HS-27A (cell line): Measurements from ENCODE around the gene BUB1B.

Source experiments
- DNase-seq: peaks from one replicate; pipeline ENCODE4 v3.0.0-alpha.2; 2012; ENCODE audit warnings: low read depth, missing footprints

Gene BUB1B

DNA sequence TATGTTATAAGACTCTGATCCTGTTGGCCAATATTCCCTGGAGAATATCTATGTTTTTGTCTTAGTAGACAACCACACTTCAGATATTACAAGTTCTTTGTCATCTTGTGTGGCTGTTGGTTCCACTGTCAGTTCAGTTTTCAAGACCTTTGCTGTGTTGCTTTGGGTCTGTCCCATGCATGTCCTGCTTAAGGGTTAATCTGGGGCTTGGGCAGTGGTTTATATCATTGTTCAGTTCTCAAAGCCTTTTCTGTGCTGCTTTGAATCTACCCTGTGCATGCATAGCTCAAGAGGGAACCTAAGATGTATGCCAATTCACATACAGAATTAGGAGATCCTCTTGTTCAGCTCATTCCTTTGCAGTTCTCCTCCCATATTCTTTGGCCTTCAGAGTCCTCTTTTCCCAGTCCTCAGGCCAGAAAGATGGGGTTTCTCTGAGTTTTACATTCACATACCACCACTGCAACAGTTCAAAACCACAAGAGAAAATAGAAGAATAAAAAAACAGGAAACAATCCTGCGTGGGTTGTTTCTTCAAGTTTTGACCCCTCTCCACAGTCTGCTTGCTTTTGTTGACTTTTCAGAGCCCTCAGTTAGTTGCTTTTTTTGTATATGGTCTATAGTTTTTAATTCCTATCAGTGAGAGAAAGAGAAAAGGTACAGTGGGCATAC lies 21.6 kb downstream of the BUB1B start:
- no peak for DNase-seq

DNA sequence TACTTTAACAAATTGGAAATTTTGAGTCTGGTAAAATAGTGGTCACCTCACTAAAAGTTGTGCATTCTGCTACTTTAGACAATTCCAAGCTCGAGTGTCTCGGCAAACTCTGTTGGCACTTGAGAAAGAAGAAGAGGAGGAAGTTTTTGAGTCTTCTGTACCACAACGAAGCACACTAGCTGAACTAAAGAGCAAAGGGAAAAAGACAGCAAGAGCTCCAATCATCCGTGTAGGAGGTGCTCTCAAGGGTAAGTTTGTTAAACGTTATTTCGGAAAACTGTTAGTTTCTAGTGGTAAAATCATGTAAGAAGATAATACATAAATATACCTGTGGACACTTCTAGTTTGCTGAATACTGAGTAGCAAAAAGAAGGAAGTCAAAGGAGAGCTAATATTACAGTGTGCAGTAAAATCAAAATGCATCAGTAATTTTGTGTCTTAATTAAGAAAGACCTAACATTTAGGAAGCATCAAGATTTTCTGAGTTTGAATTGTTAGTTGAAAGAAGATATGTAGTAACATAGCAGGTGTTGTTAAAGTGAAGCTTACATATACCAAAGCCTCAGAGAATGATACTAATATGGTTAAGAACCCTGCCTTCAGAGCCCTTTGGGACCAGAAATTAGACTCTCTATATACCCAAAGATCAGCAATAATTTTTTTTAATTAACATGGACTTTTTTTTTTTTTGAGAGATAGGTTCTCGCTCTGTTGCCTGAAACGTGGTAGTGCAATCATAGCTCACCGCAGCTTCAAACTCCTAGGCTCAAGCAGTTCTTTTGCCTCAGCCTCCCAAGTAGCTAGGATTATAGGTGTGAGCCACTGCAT lies 23.0 kb downstream of the BUB1B start:
- no peak for DNase-seq

DNA sequence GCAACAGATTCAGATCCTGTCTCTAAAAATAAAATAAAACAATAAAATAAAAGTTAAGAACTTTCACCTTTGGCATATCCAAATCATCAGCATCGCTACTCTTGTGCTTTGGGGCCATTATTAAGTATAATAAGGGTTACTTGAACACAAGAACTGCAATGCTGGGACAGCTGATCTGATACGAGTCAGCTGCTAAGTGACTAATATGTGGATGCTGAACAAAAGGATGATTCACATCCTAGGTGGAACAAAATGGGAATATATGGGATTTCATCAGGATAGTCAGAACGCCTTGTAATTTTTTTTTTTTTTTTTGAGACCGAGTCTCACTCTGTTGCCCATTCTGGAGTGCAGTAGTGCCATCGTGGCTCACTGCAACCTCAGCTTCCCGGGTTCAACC lies 29.7 kb downstream of the BUB1B start:
- DNase-seq, result no peak

DNA sequence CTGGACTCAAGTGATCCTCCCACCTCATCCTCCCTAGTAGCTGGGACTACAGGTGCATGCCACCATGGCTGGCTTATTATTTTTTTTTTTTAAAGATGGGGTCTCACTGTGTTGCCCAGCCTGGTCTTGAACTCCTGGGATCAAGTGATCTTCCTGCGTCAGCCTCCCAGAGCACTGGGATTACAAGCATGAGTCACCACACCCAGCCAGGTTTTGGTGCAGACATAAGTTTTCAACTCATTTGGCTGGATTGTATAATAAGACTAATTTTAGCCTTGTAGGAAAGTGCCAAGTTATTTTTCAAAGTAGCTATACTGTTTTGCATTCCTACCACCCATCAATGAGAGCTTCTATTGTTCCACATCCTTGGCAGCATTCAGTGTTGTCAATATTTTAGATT lies 32.1 kb downstream of the BUB1B start:
- no peak for DNase-seq

DNA sequence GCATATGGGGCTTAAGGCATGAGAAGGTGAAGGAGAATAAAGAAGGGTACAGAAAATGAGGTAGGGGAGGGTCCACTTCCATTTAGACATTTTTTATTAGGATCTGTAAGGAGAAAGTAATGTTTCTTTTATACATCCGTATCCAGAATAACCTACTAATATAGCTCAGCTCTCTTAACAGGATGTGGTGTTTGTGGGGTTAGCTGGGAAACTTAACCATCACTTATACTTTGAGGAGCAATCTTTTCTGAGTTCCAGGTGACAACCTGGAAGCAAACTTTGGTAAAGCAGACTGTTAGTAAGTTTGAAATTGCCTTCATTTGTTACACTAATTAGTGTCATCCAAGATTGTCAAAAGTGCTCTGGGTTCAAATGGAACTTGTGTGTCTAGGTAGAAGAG lies 36.6 kb downstream of the BUB1B start:
- DNase-seq, result no peak

DNA sequence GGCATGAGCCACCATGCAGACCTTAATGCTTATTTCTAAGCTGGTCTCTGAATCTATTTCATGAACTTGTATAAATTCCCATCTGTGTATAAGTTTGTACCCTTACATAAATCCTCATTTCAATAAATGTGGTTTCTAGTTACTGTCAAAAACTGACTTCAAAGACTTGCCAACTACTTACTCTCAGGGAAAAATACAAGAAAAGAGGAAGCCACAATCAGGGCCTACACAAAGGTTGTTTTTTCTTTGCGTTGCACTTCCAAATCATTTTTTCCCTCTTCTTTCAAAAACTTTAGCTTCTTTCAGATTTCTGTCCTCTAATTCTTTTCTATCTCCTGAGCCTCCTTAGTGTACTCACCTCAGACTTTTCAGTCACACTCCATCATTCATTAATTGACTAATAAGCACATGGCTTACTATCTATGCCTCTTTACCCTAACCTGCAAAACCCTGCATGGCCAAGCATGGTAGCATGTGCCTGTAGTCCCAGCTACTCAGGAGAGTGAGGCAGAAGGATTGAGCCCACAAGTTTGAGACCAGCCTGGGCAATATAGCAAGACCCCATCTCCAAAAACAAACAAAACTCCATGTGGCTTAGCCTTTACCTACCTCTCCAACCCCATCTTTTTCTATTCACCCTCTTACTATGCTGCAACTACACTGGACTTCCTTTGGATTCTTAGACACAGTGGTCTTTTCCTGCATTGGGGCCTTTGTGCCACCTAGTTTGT lies 37.7 kb downstream of the BUB1B start:
- no peak for DNase-seq

DNA sequence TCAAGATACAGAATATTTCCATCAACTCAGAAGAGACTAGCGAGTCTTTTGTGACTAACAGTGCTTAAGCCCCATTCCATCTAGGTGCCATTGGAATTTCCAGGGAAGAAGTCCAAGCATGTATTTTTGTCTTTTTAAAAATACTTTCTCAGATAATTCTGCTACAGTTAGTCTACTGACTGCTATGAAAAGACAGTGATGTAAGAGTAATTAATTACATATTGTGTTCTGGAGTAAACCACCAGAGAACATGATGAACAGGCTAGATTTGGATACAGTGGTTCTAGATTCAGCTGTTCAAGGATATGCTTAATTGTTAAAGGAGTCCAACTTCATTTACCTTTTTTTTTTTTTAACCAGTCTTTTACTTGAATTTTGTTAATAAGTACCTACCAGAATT lies 43.2 kb downstream of the BUB1B start:
- DNase-seq, result no peak

DNA sequence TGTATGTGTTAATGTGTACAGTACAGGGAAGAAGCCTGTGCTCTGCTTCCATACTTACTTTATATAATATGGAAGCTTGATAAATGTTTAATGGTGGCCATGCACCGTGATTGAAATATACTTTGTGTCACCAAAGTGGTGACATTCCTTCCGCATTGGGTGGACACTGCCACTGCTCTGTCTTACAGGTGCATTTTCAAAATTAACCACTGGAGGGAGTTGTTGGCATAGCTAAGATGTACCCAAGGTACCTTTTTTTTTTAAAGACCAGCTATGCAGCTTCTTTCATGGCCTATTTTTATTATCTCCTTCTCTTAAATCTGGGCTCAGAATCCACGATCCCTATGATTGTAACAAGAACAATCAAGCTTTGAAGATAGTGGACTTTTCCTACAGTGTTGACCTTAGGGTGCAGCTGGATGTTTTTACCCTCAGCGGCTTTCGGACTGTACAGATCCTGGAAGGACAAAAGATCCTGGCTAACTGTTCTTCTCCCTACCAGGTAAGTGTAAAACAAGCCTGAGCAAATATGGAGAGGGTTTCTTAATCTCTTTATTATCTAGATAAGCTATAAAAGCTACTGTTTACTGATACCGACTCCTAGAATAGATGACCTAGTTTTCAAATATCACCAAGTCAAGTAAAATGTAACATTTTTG lies 56.4 kb downstream of the BUB1B start:
- DNase-seq, result peak; percentile 33

DNA sequence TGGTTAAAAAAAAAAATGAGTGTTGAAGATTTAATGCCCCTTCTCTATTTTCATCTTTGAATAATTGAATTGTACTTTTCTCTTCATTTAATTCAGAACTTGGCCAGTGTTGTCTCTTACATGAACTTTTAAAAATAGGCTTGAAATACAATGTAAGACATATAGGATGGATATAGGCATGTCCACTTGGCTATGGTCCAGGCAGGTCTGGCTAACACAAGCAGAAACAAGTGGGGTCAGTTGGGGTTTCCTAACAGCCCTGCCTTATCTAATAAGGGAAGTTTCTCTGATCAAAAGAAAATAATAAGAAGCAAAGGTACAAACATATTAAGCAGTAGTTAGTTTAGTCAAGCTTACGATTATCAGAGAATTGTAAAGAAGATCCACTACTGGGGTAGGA lies 58.9 kb downstream of the BUB1B start:
- DNase-seq, result no peak

DNA sequence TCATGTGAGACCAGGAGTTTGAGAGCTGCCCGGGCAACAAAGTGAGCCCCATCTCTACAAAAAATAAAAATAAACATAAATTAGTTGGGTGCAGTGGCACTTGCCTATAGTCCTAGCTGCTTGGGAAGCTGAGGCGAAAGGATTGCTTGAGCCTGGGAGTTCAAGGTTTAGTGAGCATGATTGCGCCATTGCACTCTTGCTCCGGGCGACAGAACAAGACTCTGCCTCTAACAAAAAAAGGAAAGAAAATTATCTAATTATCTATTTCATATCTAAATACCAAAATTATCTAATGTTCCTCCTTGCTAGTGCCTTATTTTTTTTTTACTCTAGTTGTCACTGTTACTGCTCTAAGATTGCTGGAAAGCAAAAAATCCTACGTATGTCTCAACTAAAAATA lies 61.3 kb downstream of the BUB1B start:
- no peak for DNase-seq

DNA sequence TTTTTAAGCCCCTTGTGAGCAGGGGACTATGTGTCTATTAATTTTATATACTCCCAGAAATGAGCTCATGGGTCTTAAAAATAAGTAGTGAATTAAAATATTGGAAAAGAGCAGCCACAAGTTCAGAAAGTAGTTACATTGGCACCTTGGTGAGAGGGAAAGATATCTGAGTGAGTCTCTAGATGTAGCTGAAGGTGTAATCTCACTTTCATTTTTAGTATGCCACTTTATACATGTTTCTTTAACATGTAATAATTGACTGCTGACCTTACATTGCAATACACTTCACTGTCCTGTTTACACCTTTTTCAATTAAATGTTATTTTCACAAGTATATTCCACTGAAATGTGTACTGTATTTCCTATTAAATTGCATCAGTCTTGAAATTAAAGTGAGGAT lies 65.9 kb downstream of the BUB1B start:
- no peak for DNase-seq

DNA sequence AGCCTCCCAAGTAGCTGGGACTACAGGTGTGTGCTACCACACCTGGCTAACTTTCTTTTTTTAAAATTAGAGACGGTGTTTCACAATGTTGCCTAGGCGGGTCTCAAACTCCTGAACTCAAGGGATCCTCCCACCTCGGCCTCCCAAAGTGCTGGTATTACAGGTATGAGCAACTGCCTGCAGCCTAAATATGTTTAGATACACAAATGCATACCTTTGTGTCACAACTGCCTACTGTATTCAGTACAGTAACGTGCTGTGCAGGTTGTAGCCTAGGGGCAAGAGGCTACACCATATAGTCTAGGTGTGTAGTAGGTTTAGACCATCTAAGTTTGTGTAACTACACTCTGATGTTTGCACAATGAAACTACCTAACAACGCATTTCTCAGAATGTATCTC lies 68.4 kb downstream of the BUB1B start:
- DNase-seq, result no peak

DNA sequence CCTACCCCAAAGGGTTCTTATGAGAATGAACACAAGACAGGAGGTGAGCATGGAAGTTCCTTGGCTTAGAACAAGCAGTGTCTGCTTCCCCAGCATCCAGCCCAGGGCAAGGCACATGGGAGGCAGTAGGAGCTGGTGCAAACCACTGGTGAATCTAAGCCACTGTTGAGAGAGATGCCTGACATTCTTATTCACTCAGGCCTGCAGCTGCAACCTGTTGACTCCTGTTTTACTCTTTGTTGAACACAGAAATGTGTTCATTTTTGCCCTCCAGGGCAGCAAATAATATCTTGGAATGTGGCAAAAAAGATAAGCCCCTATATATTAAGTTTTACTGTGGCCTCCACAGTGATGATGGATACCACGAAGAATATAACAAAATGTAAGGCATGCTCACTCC lies 69.1 kb downstream of the BUB1B start:
- no peak for DNase-seq

DNA sequence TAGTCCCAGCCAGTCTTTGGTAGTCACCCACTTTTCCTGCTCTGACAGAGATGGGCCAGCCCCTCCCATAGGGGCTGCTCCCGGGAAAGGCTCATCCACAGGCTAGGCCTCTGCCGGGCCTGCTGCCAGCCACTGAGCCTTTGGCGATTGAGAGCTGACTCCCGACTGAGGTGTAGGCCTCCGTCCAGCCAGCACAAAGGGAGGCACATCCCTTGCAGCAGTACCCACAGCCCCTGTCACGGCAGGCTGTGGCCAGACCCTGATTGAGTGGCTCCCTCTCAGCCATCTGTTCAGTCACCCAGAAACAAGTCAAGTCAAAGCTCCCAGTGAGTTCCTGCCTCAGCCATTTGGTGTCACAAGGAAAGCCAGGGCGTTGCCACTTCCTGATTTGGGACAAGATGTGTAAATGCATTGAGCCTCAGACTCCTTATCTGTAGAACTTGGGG lies 71.8 kb downstream of the BUB1B start:
- DNase-seq, result no peak

DNA sequence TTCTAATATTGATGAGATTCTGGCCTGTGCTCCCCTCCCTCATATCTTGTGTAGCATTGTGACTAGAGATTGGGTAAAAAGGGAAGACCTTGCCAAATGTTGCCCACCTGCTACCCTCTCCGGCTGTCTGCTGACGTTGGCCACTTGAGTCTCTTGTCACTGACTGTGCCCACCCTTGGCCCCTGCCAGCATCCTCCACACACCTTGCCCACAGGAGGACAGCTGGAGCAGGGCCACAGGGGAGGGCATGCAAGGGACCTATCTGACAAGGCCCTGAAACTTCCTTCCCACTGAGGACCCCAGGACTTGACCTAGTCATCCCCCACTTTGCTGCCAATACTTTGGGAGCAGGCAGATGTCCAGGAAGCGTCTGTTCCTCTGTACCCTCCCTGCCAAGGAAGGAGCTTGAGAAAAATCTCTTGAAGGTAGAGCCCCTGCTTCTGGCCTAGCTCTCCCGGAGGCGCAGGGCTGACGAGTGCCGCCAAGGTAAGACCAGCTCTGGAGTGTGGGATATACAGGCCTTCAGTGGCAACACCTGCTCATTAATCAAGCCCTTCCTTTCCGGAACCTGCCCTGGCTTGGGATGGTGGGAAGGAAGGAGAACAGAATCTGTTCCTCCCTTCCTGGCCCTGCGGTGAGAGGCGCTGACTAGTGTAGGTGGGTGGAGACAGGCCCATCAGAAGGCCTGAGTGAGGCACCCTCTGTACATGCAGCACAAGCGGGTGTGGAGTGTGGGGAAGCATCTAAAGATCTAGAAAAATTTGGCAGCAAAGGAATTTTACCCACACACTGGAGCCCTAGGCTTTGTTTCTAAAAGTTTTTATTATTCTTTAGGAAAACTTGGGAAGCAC lies 73.1 kb downstream of the BUB1B start:
- DNase-seq, result no peak

DNA sequence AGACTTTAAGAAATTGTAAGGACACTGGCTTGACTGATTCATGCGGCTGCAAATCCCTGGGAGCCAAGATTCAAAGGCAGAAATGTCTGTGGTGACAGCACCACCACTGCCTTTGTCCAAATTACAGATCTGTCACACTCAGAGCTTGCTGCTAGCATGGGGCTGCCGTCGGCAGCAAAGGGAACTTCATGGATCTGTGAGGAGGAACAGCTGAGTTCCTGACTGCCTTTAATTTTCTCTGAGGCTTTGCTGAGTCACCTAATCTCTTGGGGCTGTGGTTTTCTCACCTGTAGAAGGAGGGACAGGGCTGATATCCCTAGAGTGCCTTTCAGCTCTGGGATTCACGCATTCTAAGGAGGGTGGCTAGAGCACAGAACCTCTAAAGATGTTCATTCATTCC lies 73.9 kb downstream of the BUB1B start:
- no peak for DNase-seq

DNA sequence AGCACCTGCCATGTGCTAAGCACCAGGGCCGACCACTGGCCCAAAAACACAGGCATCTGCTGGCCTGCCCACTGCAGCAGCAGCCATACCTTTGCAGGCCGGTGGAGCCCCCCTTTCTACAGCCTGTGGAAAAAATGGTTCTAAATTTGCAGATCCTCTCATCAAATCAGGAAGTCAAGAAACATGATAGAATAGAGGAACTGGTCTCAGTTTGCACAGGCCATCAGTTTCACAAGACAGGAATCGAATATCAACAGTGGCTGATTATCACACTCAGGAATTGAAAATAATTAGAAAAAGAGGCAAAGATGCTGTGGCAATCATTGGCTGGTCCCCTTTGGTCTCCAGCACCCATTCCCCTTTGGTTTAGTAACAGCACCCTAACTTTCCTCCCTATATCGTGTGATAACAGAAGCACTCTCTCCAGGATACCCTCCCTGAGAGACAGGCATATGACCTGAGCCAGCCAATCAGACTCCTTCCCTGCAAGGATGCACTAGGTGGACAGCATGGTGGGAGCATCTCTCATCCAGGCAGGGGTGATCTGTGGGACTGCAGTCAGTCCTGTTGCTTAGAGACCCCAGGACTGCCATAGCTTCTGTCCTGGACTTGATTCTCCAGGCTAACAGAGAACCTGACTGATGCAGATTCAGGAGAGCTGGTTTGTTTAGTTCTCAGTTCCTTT lies 74.5 kb downstream of the BUB1B start:
- no peak for DNase-seq

DNA sequence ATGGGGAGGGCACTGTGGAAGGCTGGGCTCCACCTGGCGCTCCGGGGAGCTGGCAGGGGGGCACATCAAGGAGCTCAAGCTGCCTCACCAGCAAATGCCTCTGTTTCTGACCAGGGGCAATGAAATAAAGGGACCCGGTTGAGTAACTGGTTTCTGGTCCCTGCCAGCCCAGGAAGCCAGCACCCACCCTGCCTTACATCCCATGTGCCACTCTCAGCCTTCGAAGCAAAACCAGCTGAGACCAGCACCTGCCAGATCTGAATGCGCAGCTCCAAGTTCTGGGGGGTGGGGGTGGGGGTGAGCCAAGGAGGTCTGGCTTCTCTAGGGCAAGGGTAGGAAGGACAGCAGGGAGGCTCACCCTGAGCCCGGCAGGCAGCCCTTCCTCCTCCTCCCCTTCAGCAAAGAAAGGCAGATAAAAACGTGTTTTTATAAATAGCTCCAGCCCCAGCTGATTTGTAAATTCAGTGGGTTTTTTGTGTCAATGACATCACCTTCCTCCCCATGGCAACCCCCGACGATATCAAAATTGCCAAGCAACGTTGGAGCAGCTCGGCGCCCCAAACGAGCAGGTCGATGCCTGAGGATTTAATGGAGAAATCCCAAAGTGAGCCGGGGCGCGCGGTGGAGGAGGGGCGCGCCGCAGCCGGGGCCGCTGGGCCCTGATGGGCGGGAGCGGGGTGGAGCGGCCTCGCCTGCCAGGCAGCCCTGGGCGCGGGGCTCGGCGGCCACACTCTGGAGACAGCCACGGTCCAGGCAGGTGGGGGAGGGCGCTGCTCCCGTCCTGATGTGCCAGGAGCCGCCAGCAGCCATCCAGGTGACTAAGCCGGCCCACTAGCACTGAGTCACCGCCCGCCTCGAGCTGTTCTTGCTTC lies 77.9 kb downstream of the BUB1B start, which contains the start of gene PAK6:
Gene PAK6, plus strand, starts transcription at position 532 of the 872 bp plus-strand sequence. CDS start 25,723 bp downstream, outside the sequence.
- DNase-seq, result no peak

DNA sequence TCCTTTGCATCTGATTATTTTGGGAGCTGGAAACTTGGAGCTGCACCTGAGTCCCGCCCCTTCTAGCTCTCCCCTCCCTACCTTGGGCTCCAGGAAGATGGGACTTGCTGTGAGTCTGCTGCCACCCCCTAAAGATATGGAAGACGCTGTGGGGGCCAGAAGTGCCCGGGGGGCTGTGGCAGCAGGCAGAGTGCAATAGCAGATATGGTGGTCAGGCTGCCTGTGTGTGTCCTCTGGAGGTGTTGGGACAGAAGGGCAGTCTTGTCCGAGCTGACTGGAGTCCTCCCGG lies 78.5 kb downstream of the BUB1B start:
- no peak for DNase-seq
